Breast epithelium (tissue), 3 donors: ENCODE measurements around the gene HEXIM2.

ENCODE experiments used
- CTCF ChIP-seq, 3 donors: fragments of 450-650 bp; IDR thresholded peaks; one replicate each; pipeline ENCODE4 v1.5.1; 2016 to 2017; ENCODE audit warnings: antibody characterized with exemption in 3 of 3, mild to moderate bottlenecking in 3 of 3, moderate library complexity in 3 of 3
- POLR2A ChIP-seq: fragments of 450-650 bp; IDR thresholded peaks from one replicate; pipeline ENCODE4 v1.6.1; 2016; ENCODE audit warnings: antibody characterized with exemption, mild to moderate bottlenecking, moderate library complexity

GRCh38 chr17:45129426-45129939 is 32.2 kb upstream of the HEXIM2 start:
- TF ChIP-seq CTCF (IDR thresholded peaks at IDR 0.05) (no peak), POLR2A (no peak)
